Measurements from ENCODE around the gene GNAI3. TPM values are rescaled to one million over a fixed set of nuclear protein-coding genes. Genes with fewer than 3 reads are reported as not detected.

Gene GNAI3
- total RNA-seq, 1 experiment from 2014 or later, result 6.8 TPM

- H2AFZ ChIP-seq (ENCODE audit: low read length), result no peak overlapping the region
- ChIA-PET POLR2A (ENCODE audit: unreplicated experiment) (no interaction called here), CTCF (interaction anchor here (0.5 to 2.5 kb wide), 4 partner anchors 9 to 346 kb away, joined by 3 to 34 read pairs (median 17); partner anchors contain the start of gene AHCYL1)
- TF ChIP-seq EZH2 (IDR thresholded peaks at IDR 0.05; ENCODE audit: low read length, unreplicated experiment), result no peak
- no peak for TF ChIP-seq EZH2phosphoT487 (IDR thresholded peaks at IDR 0.05; ENCODE audit: borderline replicate concordance, low read length)
- no peak for TF ChIP-seq CTCF (conservative IDR thresholded peaks at IDR 0.05; ENCODE audit: low read depth, low read length)
- DNase-seq (no peak), ATAC-seq (no peak)
- H3K27ac ChIP-seq (ENCODE audit: low read length), result no peak overlapping the region
- no peak overlapping the region for H3K9ac ChIP-seq (ENCODE audit: low read length)
- intact Hi-C loops (cut with micrococcal nuclease), result no loop called here
- H3F3A ChIP-seq (ENCODE audit: low read length, unreplicated experiment), result no peaks in the 10 kb centered on the region
- no peaks in the 10 kb centered on the region for H4K20me1 ChIP-seq (ENCODE audit: low read length)
- no peaks in the 10 kb centered on the region for H3K9me3 ChIP-seq (ENCODE audit: low read length)
- no peaks in the 10 kb centered on the region for H3K9me2 ChIP-seq (replicated peaks; ENCODE audit: low read length)
- no peak overlapping the region for H3K4me3 ChIP-seq (ENCODE audit: low read length)
- no TSS peak for BruUV-seq (replicated peaks)
- H3K79me2 ChIP-seq (ENCODE audit: low read length), result no peaks in the 10 kb centered on the region
- H3K4me2 ChIP-seq (ENCODE audit: low read length), result no peak overlapping the region
- peaks cover 5% of the 10 kb centered on the region; the same call in 1 of the 2 replicates for H3K4me1 ChIP-seq (ENCODE audit: insufficient read depth, low read length)
- H3K36me3 ChIP-seq (ENCODE audit: low read depth, low read length), result no peaks in the 10 kb centered on the region
- no peaks in the 10 kb centered on the region for H3K27me3 ChIP-seq (ENCODE audit: low read length)
Observed at GRCh38 chr1:109639063-109639840, 90.8 kb downstream of the GNAI3 start.

GRCh38 chr1:109639841-109640184 is 91.4 kb downstream of the GNAI3 start:
- H3K4me3 ChIP-seq (ENCODE audit: low read length), result no peak overlapping the region
- H3K9ac ChIP-seq (ENCODE audit: low read length), result no peak overlapping the region
- H3K4me2 ChIP-seq (ENCODE audit: low read length), result no peak overlapping the region
- intact Hi-C loops (cut with micrococcal nuclease), result loop anchor here (1.0 to 2.0 kb wide), 2 partner anchors 65 to 94 kb away; no protein-coding TSS in a partner anchor
- no peak for ATAC-seq
- no peak overlapping the region for H2AFZ ChIP-seq (ENCODE audit: low read length)
- POLR2A ChIA-PET (ENCODE audit: unreplicated experiment), result interaction anchor here (0.7 kb wide), 1 partner anchor 100 kb away, joined by 5 read pairs; the partner anchor contains the start of gene GPR61
- no peaks in the 10 kb centered on the region for H3K79me2 ChIP-seq (ENCODE audit: low read length)
- H3K36me3 ChIP-seq (ENCODE audit: low read depth, low read length), result no peaks in the 10 kb centered on the region
- CTCF ChIA-PET, result interaction anchor here (0.5 to 2.5 kb wide), 11 partner anchors 9 to 423 kb away, joined by 3 to 34 read pairs (median 4); partner anchors contain the start of genes AHCYL1, GNAI3 and GSTM4
- no peaks in the 10 kb centered on the region for H3K9me3 ChIP-seq (ENCODE audit: low read length)
- no peaks in the 10 kb centered on the region for H3F3A ChIP-seq (ENCODE audit: low read length, unreplicated experiment)
- peaks cover 5% of the 10 kb centered on the region; the same call in 1 of the 2 replicates for H3K4me1 ChIP-seq (ENCODE audit: insufficient read depth, low read length)
- H4K20me1 ChIP-seq (ENCODE audit: low read length), result no peaks in the 10 kb centered on the region
- TF ChIP-seq CTCF (conservative IDR thresholded peaks at IDR 0.05; ENCODE audit: low read depth, low read length), result no peak
- no peak for TF ChIP-seq EZH2 (IDR thresholded peaks at IDR 0.05; ENCODE audit: low read length, unreplicated experiment)
- no peak for TF ChIP-seq EZH2phosphoT487 (IDR thresholded peaks at IDR 0.05; ENCODE audit: borderline replicate concordance, low read length)
- no peaks in the 10 kb centered on the region for H3K27me3 ChIP-seq (ENCODE audit: low read length)
- no peak for DNase-seq
- H3K9me2 ChIP-seq (replicated peaks; ENCODE audit: low read length), result no peaks in the 10 kb centered on the region
- BruUV-seq (replicated peaks), result no TSS peak
- no peak overlapping the region for H3K27ac ChIP-seq (ENCODE audit: low read length)

Data from PC-3 (cell line).